ENCODE data around the gene SFPQ. TPM values are rescaled to one million over a fixed set of nuclear protein-coding genes. Genes with fewer than 3 reads are reported as not detected.
"Not testable (repeated sequence)": the region's sequence is repeated elsewhere in the genome, so short reads cannot be mapped to it uniquely, and the experiment has no call there.

SFPQ gene
- total RNA-seq, 1 experiment from 2014 or later: 249 TPM

- H3K4me3 ChIP-seq (ENCODE audit: low read length): no peak overlapping the region
- intact Hi-C loops (cut with micrococcal nuclease): no loop called here
- H3K4me1 ChIP-seq (ENCODE audit: insufficient read depth, low read length): no peaks in the 10 kb centered on the region
- TF ChIP-seq EZH2phosphoT487 (IDR thresholded peaks at IDR 0.05; ENCODE audit: borderline replicate concordance, low read length): no peak
- TF ChIP-seq, protein P1, sequence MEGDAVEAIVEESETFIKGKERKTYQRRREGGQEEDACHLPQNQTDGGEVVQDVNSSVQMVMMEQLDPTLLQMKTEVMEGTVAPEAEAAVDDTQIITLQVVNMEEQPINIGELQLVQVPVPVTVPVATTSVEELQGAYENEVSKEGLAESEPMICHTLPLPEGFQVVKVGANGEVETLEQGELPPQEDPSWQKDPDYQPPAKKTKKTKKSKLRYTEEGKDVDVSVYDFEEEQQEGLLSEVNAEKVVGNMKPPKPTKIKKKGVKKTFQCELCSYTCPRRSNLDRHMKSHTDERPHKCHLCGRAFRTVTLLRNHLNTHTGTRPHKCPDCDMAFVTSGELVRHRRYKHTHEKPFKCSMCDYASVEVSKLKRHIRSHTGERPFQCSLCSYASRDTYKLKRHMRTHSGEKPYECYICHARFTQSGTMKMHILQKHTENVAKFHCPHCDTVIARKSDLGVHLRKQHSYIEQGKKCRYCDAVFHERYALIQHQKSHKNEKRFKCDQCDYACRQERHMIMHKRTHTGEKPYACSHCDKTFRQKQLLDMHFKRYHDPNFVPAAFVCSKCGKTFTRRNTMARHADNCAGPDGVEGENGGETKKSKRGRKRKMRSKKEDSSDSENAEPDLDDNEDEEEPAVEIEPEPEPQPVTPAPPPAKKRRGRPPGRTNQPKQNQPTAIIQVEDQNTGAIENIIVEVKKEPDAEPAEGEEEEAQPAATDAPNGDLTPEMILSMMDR (conservative IDR thresholded peaks at IDR 0.05; ENCODE audit: low read depth, low read length): no peak
- no peak for DNase-seq
- ChIA-PET POLR2A (ENCODE audit: unreplicated experiment) (no interaction called here), CTCF (no interaction called here)
- H3K9me2 ChIP-seq (replicated peaks; ENCODE audit: low read length): no peaks in the 10 kb centered on the region
- ATAC-seq: no peak
- no peak overlapping the region for H3K9ac ChIP-seq (ENCODE audit: low read length)
- H3K27ac ChIP-seq (ENCODE audit: low read length): no peak overlapping the region
- H3K27me3 ChIP-seq (ENCODE audit: low read length): no peaks in the 10 kb centered on the region
- no peak overlapping the region for H3K4me2 ChIP-seq (ENCODE audit: low read length)
- H3K9me3 ChIP-seq (ENCODE audit: low read length): no peaks in the 10 kb centered on the region
- H2AFZ ChIP-seq (ENCODE audit: low read length): no peak overlapping the region
- BruUV-seq (replicated peaks): no TSS peak
- no peaks in the 10 kb centered on the region for H3F3A ChIP-seq (ENCODE audit: low read length, unreplicated experiment)
- H3K79me2 ChIP-seq (ENCODE audit: low read length): no peaks in the 10 kb centered on the region
- H4K20me1 ChIP-seq (ENCODE audit: low read length): no peaks in the 10 kb centered on the region
- no peaks in the 10 kb centered on the region for H3K36me3 ChIP-seq (ENCODE audit: low read depth, low read length)
Measured at GRCh38 chr1:35164893-35165292, 28.1 kb downstream of the SFPQ start.

GRCh38 chr1:35151220-35151619 is 41.7 kb downstream of the SFPQ start:
- intact Hi-C loops (cut with micrococcal nuclease): no loop called here
- H3K4me1 ChIP-seq (ENCODE audit: insufficient read depth, low read length): no peaks in the 10 kb centered on the region
- H3K27me3 ChIP-seq (ENCODE audit: low read length): no peaks in the 10 kb centered on the region
- H3F3A ChIP-seq (ENCODE audit: low read length, unreplicated experiment): no peaks in the 10 kb centered on the region
- no TSS peak for BruUV-seq (replicated peaks)
- H3K9ac ChIP-seq (ENCODE audit: low read length): no peak overlapping the region
- H3K9me2 ChIP-seq (replicated peaks; ENCODE audit: low read length): no peaks in the 10 kb centered on the region
- ChIA-PET CTCF (no interaction called here), POLR2A (ENCODE audit: unreplicated experiment) (no interaction called here)
- no peaks in the 10 kb centered on the region for H4K20me1 ChIP-seq (ENCODE audit: low read length)
- no peaks in the 10 kb centered on the region for H3K79me2 ChIP-seq (ENCODE audit: low read length)
- no peak overlapping the region for H3K4me3 ChIP-seq (ENCODE audit: low read length)
- no peaks in the 10 kb centered on the region for H3K9me3 ChIP-seq (ENCODE audit: low read length)
- H2AFZ ChIP-seq (ENCODE audit: low read length): no peak overlapping the region
- no peak for ATAC-seq
- H3K36me3 ChIP-seq (ENCODE audit: low read depth, low read length): no peaks in the 10 kb centered on the region
- no peak overlapping the region for H3K4me2 ChIP-seq (ENCODE audit: low read length)
- DNase-seq: no peak
- no peak overlapping the region for H3K27ac ChIP-seq (ENCODE audit: low read length)
- TF ChIP-seq, protein P1 (conservative IDR thresholded peaks at IDR 0.05; ENCODE audit: low read depth, low read length): no peak
- TF ChIP-seq EZH2 (IDR thresholded peaks at IDR 0.05; ENCODE audit: low read length, unreplicated experiment): no peak
- TF ChIP-seq EZH2phosphoT487 (IDR thresholded peaks at IDR 0.05; ENCODE audit: borderline replicate concordance, low read length): no peak

DNA sequence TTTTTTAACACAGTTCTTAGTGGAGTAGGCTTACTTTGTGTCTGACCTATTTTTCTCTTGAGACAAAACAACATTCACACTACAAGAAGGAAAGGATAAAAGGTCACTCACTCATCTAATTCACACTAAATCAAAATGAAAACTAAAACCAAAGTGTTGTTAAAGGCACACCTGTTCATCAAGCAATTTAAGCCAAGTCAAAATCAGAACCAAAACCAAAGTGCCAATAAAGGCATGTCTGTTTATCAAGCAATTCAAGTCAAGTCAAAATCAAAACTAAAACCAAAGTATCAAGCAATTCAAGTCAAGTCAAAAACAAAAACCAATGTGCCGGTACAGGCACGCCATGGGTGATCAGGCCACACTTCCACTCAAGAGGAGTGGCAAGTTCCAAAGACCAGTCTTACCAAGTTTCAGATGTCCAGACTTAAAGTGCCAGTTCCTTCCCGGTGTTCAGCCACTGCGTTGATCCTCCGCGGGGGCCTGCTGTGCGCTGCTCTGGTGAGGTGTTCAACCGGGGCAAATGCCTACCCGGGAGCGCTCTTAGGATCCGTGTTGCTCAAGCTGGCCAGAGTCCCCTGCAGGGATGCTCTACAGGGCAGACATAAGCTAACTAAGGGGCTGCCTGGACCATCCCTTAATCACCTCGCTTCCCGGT is 46.9 kb downstream of the SFPQ start:
- H3F3A ChIP-seq (ENCODE audit: low read length, unreplicated experiment); H4K20me1 ChIP-seq (ENCODE audit: low read length); H3K4me3 ChIP-seq (ENCODE audit: low read length); H3K9ac ChIP-seq (ENCODE audit: low read length); ATAC-seq; DNase-seq; H3K36me3 ChIP-seq (ENCODE audit: low read depth, low read length); H2AFZ ChIP-seq (ENCODE audit: low read length); H3K27ac ChIP-seq (ENCODE audit: low read length); H3K27me3 ChIP-seq (ENCODE audit: low read length); CTCF ChIA-PET; H3K4me1 ChIP-seq (ENCODE audit: insufficient read depth, low read length); intact Hi-C loops (cut with micrococcal nuclease); H3K4me2 ChIP-seq (ENCODE audit: low read length); H3K9me3 ChIP-seq (ENCODE audit: low read length); H3K79me2 ChIP-seq (ENCODE audit: low read length); POLR2A ChIA-PET (ENCODE audit: unreplicated experiment); BruUV-seq (replicated peaks); H3K9me2 ChIP-seq (replicated peaks; ENCODE audit: low read length): not testable (repeated sequence)

All from PC-3 (cell line).